GM08714 (cell line): ENCODE data around the gene JARID2.

Source experiments
- H3K4me3 ChIP-seq: fragments of 200-500 bp; sonication (Bioruptor generic); 2 replicates; pipeline ENCODE4 v1.5.1; 2014; ENCODE audit warnings: mild to moderate bottlenecking, low read length, inconsistent platforms
- ZNF274 ChIP-seq: IDR thresholded peaks from 2 replicates; pipeline ENCODE4 v1.6.1; 2012; ENCODE audit warnings: mild to moderate bottlenecking, low read depth, low read length

Gene JARID2

DNA sequence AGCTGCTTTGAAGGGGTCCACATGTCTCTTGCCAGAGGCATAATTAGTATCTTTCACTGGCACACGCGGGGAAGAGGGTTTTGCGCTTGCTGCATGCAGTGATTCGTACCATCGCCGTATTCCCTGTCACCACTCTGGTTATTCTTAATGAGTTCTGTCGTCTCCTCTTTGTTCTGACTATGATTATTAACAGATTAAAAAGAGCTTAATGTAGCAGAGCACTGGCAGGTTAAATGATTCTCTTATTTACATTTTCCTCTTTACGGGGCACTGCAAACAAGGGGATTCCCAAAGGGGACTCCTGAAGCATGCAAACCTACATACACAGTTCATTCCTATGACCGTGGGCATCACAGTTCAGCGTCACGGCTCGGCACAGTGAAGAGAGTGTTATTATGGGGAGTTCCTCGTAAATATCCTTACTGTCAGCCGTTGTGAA lies 212.2 kb downstream of the JARID2 start:
- TF ChIP-seq ZNF274 = no peak
- peak overlapping the region; percentile 36 for H3K4me3 ChIP-seq

DNA sequence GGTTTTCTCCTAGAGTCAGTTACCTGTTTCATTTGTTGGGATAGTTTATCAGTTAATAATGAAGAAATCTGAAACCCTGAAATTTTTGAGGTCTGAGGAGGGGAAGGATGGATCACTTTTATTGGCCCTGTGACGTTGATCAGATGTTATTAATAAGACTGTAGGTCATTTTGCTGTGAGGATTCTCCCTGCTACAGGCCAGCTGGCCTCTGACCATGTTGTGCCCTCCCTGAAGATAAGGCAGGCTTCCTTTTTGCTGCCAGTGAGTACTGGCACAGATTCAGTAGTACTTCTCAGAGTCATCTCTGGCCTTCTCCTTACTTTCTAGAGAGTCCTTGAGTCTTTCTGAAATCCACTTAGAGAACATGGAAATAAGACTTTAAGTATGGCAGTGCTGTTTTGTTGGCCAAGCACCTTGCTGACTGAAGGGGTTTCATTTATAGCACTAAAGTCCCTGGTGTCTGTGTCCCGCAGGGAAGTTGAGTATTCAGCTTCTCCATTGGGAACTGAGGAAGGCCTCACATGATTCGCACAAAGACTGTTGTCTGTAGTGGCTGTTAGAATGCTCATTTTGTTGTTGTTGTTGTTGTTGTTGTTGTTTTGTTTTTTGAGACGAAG lies 214.3 kb downstream of the JARID2 start:
- no peak for TF ChIP-seq ZNF274
- H3K4me3 ChIP-seq = no peak overlapping the region

DNA sequence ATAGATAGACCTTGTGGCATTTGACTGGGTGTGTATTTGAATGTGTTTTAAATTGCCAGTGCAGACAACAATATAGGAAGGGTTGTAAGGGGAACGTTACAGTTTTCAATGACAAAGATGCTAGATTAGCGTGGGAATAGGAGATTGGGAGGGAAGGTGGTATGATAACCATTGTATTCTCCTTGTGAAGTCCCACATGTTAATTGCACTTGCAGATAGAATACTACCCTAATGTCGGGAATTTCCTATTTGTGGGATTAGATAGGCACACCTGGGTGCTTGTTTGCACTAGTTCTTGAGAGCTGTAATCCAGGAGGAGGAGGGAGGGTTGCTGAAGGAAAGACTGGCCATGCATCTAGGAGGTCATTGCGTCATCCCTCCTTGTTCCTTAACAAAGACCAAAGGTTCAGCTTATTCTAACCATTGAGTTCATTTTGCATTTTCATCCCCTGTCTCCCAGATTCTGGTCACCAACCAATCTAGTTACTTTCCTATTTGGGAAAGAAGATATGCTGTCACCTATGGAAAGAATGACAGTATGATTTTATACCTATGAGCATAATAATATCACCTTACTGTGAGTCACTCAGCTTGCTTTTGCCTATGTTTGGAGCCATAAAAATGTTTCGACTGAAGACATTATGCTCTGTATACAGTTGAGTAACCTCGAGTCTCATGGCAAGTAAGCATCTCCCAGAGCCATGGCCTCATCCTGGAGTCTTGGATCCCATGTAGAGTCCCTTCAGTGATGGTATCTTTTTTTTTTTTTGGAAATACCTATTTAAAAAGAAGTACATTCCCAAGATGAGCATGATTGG lies 215.5 kb downstream of the JARID2 start:
- no peak overlapping the region for H3K4me3 ChIP-seq
- no peak for TF ChIP-seq ZNF274

DNA sequence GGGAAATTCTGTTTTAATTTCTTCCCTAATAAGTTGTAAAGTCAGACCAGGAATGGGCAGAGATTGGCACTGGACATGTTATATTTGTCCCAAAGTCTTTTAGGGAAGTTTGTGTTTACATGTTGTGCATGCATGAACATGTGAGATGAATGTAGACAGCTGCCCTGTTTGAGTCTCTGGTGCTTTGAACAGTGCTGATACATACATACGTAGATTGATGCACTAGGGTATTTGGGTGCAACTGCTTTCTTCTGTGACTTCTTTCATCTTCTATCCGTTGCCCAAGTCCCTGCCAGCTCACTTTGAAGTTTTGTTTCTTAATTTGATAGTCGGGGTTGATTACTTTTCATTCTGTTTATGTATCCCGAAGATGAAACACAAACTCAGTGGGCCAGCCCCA lies 216.4 kb downstream of the JARID2 start:
- no peak for TF ChIP-seq ZNF274
- no peak overlapping the region for H3K4me3 ChIP-seq

DNA sequence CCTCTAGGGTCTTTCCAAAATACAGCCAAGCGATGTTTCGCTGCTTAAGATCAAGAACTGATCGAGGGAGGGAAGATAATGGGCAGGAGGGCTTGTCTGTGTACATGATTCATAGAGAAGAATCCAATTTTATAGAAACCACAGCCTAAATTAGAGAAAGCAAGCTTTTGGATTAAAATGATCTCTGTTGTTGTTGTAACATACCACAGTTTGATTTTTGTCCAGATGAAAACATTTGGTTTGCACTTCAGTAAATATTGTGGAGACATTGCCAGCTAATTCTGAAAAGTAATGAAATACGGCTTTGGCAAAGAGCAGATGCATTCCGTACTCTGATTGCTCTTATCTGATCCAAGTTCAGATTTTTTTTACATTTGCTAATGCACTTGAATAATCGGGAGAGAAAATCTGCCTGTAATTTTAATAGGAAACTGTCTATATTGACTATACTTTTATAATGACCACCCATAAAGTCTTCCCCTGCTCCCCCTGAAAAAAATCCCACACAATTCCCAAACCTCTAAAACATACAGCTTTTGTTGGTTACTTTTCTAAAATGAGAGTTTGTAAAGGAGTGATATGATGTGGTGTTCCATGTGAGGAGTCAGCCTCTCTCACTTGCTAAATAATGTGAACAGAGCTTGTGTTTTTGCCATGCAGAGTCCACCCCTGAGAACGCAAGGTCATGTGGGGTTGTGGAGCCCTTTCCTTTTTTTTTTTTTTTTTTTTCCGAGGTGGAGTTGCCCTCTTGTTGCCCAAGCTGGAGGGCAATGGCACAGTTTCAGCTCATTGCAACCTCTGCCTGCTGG lies 217.1 kb downstream of the JARID2 start:
- H3K4me3 ChIP-seq = no peak overlapping the region
- TF ChIP-seq ZNF274 = no peak

DNA sequence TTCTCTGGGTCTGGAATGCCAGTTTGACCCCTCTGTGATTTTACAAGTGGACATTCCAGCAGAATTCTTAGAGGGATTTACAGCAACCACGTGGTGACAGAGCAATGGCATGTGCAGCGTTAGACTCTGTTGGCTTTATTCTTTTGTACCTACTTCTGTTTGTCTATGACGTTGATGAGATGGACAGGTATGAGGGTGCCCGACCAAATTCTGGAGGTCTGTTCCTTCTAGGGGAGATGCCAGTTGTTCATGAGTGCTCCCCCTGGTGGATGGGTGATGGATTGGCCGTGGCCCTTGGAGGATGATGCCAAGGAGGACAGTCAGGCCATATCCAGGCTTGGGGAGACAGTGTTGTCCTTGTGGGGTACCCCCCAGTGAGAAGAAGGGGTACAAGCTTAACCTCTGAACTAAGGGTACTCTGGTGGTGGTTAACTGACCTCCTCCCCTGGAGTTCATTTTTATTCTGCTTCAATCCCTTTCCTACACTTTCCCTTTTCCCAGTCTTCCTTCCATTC lies 218.4 kb downstream of the JARID2 start:
- no peak for TF ChIP-seq ZNF274
- no peak overlapping the region for H3K4me3 ChIP-seq

DNA sequence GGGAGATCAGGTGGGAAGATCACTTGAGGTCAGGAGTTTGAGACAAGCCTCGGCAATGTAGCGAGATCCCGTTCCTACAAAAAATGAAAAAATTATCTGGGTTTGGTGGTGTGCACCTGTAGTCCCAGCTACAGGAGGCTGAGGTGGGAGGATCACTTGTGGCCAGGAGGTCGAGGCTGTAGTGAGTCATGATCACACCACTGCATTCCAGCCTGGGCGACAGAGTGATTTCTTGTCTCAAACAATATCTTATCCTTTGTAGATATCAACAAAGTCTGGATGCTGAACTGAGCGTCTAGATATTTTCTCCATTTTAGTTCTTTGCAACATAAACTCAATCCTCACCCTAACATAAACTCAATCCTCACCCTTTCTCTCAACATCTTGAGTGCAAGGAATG lies 219.3 kb downstream of the JARID2 start:
- TF ChIP-seq ZNF274 = no peak
- no peak overlapping the region for H3K4me3 ChIP-seq

DNA sequence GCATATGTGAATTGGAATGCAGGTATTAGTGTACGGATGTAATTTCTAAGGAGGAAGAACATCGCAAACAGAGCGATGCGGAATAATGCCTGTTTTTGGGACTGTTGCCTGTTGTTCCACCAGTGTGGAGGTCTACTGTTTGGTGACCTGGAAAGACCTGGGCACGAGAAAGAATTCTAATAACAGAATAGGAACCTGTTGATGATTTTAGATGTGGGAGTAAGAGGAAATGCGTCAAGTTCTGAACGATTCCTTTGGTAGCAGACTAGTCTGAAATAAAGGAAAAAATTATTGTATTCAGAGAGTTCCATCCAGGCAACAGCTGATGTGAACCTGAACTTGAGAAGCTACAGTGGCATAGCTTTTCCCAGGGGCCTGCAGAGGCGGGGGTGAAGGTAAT lies 224.9 kb downstream of the JARID2 start:
- TF ChIP-seq ZNF274 = no peak
- H3K4me3 ChIP-seq = no peak overlapping the region

DNA sequence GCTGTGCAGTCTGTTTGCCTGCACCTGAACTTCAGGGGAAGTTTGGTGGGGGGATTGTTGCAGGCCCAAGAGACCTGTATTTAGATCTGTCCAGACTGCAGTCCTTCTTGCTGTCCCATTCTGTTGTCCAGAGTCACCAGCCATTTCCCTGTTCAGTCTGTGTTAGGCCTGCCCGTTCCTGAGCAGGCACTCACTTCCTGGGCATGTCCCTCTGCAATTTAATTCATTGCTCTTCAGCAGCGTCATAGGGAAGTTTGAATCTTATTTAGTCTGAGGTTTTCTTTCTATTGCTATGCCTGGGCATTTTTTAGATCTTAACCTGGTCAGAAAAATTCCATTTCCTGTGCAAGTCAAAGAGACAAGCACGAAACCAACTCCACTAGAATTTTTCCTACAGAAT lies 226.8 kb downstream of the JARID2 start:
- TF ChIP-seq ZNF274 = no peak
- H3K4me3 ChIP-seq = no peak overlapping the region

DNA sequence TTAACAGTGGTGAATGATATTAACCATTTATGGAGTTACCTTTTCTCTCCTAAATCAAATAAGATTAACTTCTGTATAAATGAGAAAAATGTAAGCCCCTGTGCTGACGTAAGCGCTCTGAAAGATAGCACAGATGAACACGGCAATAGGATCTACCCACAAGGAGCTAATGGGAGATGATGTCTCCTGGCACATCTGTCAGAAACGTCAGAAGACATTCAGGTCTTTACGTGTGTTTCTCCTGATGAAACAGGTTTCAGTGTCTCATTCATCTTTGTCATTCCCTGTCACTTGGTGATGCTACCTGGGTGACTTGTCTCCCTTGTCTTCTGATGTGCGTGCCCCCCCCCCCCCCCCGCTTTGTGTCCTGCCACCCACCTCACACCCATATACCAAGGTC lies 227.3 kb downstream of the JARID2 start:
- no peak for TF ChIP-seq ZNF274
- H3K4me3 ChIP-seq = no peak overlapping the region

DNA sequence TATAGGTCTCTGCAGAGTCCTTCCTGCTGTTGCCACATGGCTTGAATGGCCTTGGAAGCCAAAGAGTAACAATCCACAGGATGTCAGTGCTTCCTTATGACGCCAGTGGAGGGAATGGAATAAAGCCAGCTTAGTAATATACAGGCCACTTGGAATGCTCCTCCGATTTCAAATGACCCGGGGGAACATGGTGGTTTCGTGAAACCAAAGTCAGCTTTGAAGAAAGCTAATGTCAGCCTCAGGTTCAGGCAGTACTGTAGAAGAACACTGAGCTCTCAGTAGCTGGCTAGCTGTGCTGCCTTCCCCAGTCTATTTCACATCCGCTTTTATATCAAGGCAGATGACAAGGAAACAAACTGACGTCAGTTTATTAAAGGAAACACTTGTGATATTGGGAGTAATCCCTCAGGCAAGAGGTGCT lies 227.9 kb downstream of the JARID2 start:
- no peak for TF ChIP-seq ZNF274
- H3K4me3 ChIP-seq = no peak overlapping the region

DNA sequence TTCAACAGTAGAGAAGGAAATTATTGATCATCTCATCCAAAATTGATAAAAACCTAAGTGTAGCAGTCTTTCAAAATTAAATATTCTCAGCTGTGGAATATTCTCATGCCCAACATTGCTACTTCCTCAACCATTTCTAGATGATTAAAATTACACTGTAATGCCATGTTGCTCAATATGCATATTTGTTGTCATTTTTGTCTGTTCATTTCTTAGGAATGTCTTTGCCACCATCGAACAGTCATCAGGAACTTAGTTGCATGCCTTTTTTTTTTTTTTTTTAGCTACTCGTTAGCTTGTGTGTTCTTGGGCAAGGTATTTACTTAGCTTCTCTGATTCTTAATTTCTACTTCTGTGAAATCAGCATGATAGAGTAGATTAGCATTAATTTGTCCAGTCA lies 228.3 kb downstream of the JARID2 start:
- H3K4me3 ChIP-seq = no peak overlapping the region
- no peak for TF ChIP-seq ZNF274

DNA sequence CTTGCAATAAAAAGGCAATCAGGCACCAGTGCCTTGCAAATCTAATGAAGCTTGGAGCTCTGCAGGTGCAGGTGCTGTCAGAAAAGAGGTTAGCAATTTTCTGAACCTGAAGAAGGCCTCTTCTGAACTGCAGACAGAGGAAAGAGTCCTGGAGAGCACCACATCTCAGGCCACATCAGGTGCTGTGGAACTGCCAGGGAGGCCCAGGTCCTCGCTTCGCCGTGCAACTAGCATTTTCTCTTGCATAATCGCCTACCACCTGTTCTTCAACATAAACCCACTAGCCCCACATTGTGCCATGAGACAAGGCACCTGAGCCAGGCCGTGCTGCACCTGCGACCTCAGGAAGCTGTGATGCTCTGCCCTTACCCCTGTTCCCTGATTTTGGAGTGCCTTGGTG lies 229.4 kb downstream of the JARID2 start:
- TF ChIP-seq ZNF274 = no peak
- no peak overlapping the region for H3K4me3 ChIP-seq

DNA sequence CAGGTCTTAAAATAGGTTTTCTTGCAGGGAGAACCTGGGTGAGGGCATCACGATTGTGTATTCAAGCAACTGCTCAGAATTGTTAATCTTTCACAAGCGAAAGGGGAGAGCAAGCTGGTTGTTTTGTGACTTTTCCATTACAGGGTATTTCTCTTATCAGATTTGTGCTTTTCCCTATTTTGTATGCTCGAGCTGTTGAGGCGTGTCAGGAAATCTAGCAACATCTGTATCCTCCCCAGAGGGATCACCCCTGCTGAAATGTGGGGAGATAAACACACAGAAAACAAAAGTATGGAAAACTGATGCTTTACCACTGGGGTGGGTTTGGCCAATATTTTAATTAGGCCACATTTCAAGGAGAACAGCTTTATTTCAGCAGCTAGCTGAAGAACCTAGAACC lies 230.0 kb downstream of the JARID2 start:
- no peak for TF ChIP-seq ZNF274
- H3K4me3 ChIP-seq = no peak overlapping the region
